Epidermal melanocyte (primary cell): Measurements from ENCODE around the gene MYLK.
A peak's percentile ranks its signal among the peaks of the same experiment; 100 is the strongest.
"Not testable (repeated sequence)": the region's sequence is repeated elsewhere in the genome, so short reads cannot be mapped to it uniquely, and the experiment has no call there.

Experiments used
- DNase-seq: peaks from one replicate; pipeline ENCODE4 v3.0.0; 2011; ENCODE audit warnings: low spot score; ENCODE audit not compliant: insufficient read length

The MYLK gene

GRCh38 chr3:123629747-123630047 is 254.4 kb downstream of the MYLK start:
- no peak for DNase-seq

GRCh38 chr3:123628996-123629746 is 255.0 kb downstream of the MYLK start:
- no peak for DNase-seq

- no peak for DNase-seq
Observed at GRCh38 chr3:123627673-123628670, 256.2 kb downstream of the MYLK start.

GRCh38 chr3:123626881-123627280 is 257.3 kb downstream of the MYLK start:
- no peak for DNase-seq

GRCh38 chr3:123624302-123624701 is 259.8 kb downstream of the MYLK start:
- DNase-seq, result no peak

- DNase-seq, result no peak
Observed at GRCh38 chr3:123623346-123623880, 260.7 kb downstream of the MYLK start.

- DNase-seq, result no peak
Observed at GRCh38 chr3:123622766-123623165, 261.4 kb downstream of the MYLK start.

GRCh38 chr3:123621850-123622189 is 262.3 kb downstream of the MYLK start:
- no peak for DNase-seq

- DNase-seq, result no peak
Observed at GRCh38 chr3:123621186-123621849, 262.8 kb downstream of the MYLK start.

GRCh38 chr3:123620343-123620742 is 263.8 kb downstream of the MYLK start:
- peak; percentile 72 for DNase-seq

GRCh38 chr3:123618768-123619484 is 265.2 kb downstream of the MYLK start:
- DNase-seq, result no peak

GRCh38 chr3:123618076-123618708 is 265.9 kb downstream of the MYLK start:
- DNase-seq, result no peak

GRCh38 chr3:123616593-123616992 is 267.5 kb downstream of the MYLK start:
- DNase-seq, result no peak

- no peak for DNase-seq
Observed at GRCh38 chr3:123613543-123613942, 270.6 kb downstream of the MYLK start.

GRCh38 chr3:123611674-123612073 is 272.5 kb downstream of the MYLK start:
- not testable (repeated sequence) for DNase-seq

- no peak for DNase-seq
Observed at GRCh38 chr3:123611082-123611481, 273.1 kb downstream of the MYLK start.

GRCh38 chr3:123610331-123610730 is 273.8 kb downstream of the MYLK start:
- no peak for DNase-seq

- DNase-seq, result no peak
Observed at GRCh38 chr3:123609063-123609462, 275.1 kb downstream of the MYLK start.

- DNase-seq, result no peak
Observed at GRCh38 chr3:123608263-123608937, 275.7 kb downstream of the MYLK start.

GRCh38 chr3:123606527-123606926 is 277.6 kb downstream of the MYLK start:
- DNase-seq, result no peak
